ENCODE data around the gene POLR3B. TPM values are rescaled to one million over a fixed set of nuclear protein-coding genes. Genes with fewer than 3 reads are reported as not detected.

POLR3B gene
- total and polyA plus RNA-seq, 9 of the 15 experiments (the other 6 are each of a cell fraction or from before 2014, with no cell fraction given) = 7.6 to 17.9 (median 14.4) TPM

- no peak for TF ChIP-seq EWSR1 (IDR thresholded peaks at IDR 0.05; ENCODE audit: borderline replicate concordance, low read depth, partially characterized antibody)
- TF ChIP-seq SIX5 (IDR thresholded peaks at IDR 0.05; ENCODE audit: borderline replicate concordance in 1 of 2, insufficient read depth in 1 of 2, low read depth in 1 of 2, low read length in 2 of 2) = no peak
- TF ChIP-seq RBM25 (IDR thresholded peaks at IDR 0.05; ENCODE audit: low read depth, low read length, severe bottlenecking) = no peak
- TF ChIP-seq ZNF551 (CRISPR knock-in tag; IDR thresholded peaks at IDR 0.05) = no peak
- 0 out of 2 replicates have a peak, but pooled peaks have one; percentile 37 for TF ChIP-seq ARID3A (IDR thresholded peaks at IDR 0.05; ENCODE audit: borderline replicate concordance, low read depth, low read length)
- TF ChIP-seq NFYB (IDR thresholded peaks at IDR 0.05; ENCODE audit: extremely low read depth, insufficient read length) = no peak
- no peak for TF ChIP-seq ZNF324 (CRISPR knock-in tag; IDR thresholded peaks at IDR 0.05)
- TF ChIP-seq FOXA3 (CRISPR knock-in tag; conservative IDR thresholded peaks at IDR 0.05 in 1 of 2, IDR thresholded peaks at IDR 0.05 in 1 of 2) = no peak
- TF ChIP-seq MLX (CRISPR knock-in tag; conservative IDR thresholded peaks at IDR 0.05) = no peak
- TF ChIP-seq ZNF23 (CRISPR knock-in tag; IDR thresholded peaks at IDR 0.05) = no peak
- TF ChIP-seq CEBPG (CRISPR knock-in tag; IDR thresholded peaks at IDR 0.05) = peak; percentile 43; the same call in 1 of the 2 replicates
- TF ChIP-seq CEBPG (tag; conservative IDR thresholded peaks at IDR 0.05 in 1 of 2, IDR thresholded peaks at IDR 0.05 in 1 of 2) = peak; percentile 70 to 83
- TF ChIP-seq BHLHE40 (IDR thresholded peaks at IDR 0.05; ENCODE audit: low read length) = no peak
- TF ChIP-seq ELF1 (tag; IDR thresholded peaks at IDR 0.05) = peak; percentile 88
- TF ChIP-seq HDAC1 (IDR thresholded peaks at IDR 0.05) = peak in 1 of 2 experiments; percentile 65; a peak in 2 of 4 replicates
- no peak for TF ChIP-seq SAP30 (IDR thresholded peaks at IDR 0.05; ENCODE audit: borderline replicate concordance, insufficient read depth, low read depth, low read length, poor library complexity, severe bottlenecking)
- TF ChIP-seq ZFPM2 (CRISPR knock-in tag; IDR thresholded peaks at IDR 0.05) = no peak
- TF ChIP-seq DMBX1 (CRISPR knock-in tag; IDR thresholded peaks at IDR 0.05; ENCODE audit: borderline replicate concordance) = no peak
- TF ChIP-seq ZSCAN29 (IDR thresholded peaks at IDR 0.05) = no peak
- TF ChIP-seq ETS2 (tag; IDR thresholded peaks at IDR 0.05; ENCODE audit: borderline replicate concordance, poor library complexity, severe bottlenecking) = no peak
- TF ChIP-seq ZNF431 (CRISPR knock-in tag; IDR thresholded peaks at IDR 0.05) = no peak
- TF ChIP-seq GABPA (tag; conservative IDR thresholded peaks at IDR 0.05; ENCODE audit: low read depth) = no peak
- TF ChIP-seq ZNF133 (CRISPR knock-in tag; IDR thresholded peaks at IDR 0.05) = no peak
- TF ChIP-seq BRCA1 (IDR thresholded peaks at IDR 0.05) = no peak
- TF ChIP-seq BRCA1 (CRISPR knock-in tag; IDR thresholded peaks at IDR 0.05) = no peak
- no peak for TF ChIP-seq ZNF263 (CRISPR knock-in tag; IDR thresholded peaks at IDR 0.05; ENCODE audit: borderline replicate concordance)
These were observed 1.1 kb downstream of the POLR3B start (continued) for GRCh38 chr12:106358396-106359241.

Data from K562 (cell line).